HEK293 (cell line): Measurements from ENCODE around the gene PIP5K1C.

ENCODE experiments used
- CTCF ChIA-PET: fragments of 350-600 bp; formaldehyde crosslinking; extraction: SDS; loops from one replicate; lab custom pipeline; 2021; ENCODE audit warnings: antibody characterized with exemption; lab: Yijun Ruan, JAX
- POLR2A ChIA-PET: fragments of 300-600 bp; formaldehyde crosslinking; extraction: SDS; loops from one replicate; lab custom pipeline; 2020; ENCODE audit warnings: antibody characterized with exemption, inconsistent platforms; lab: Yijun Ruan, JAX
- H3K27ac ChIP-seq: fragments of 200-500 bp; sonication (Bioruptor generic); 2 replicates; pipeline ENCODE4 v1.5.1; 2014; ENCODE audit warnings: low read depth, low read length, control low read depth, inconsistent platforms; ENCODE audit errors: extremely low read depth
- H3K36me3 ChIP-seq, 2 experiments: fragments of 200-500 bp in 1 of 2; sonication (Bioruptor generic) in 1 of 2; 1 replicate in 1 of 2; 2 replicates in 1 of 2; pipeline ENCODE4 v1.5.1; 2014 to 2017; ENCODE audit warnings: inconsistent platforms in 2 of 2, low read length in 2 of 2; ENCODE audit not compliant: control insufficient read depth in 2 of 2, insufficient read depth in 1 of 2
- H3K4me1 ChIP-seq: fragments of 200-500 bp; sonication (Bioruptor generic); 2 replicates; pipeline ENCODE4 v1.5.1; 2014; ENCODE audit warnings: mild to moderate bottlenecking, low read length, inconsistent platforms; ENCODE audit not compliant: control insufficient read depth, insufficient read depth
- H3K4me3 ChIP-seq: 2 replicates; pipeline ENCODE4 v1.5.1; 2011; ENCODE audit warnings: low read depth, mild to moderate bottlenecking, control low read depth, low read length, moderate library complexity
- H3K9me3 ChIP-seq: fragments of 200-500 bp; sonication (Bioruptor generic); 2 replicates; pipeline ENCODE4 v1.5.1; 2014; ENCODE audit warnings: low read depth, low read length, inconsistent platforms; ENCODE audit not compliant: control insufficient read depth, insufficient read depth
- GFI1B ChIP-seq: fragments of 450-650 bp; formaldehyde crosslinking; IDR thresholded peaks from 2 replicates; pipeline ENCODE4 v1.5.1; 2016; ENCODE audit warnings: missing biosample characterization, missing genetic modification characterization
- GLI2 ChIP-seq: fragments of 450-650 bp; formaldehyde crosslinking; IDR thresholded peaks from 2 replicates; pipeline ENCODE4; 2017; ENCODE audit warnings: missing biosample characterization, missing genetic modification characterization, low read depth, borderline replicate concordance
- HOXC10 ChIP-seq: sonication (generic); formaldehyde crosslinking; IDR thresholded peaks from 2 replicates; pipeline ENCODE4 v1.8.1; 2023; ENCODE audit warnings: mild to moderate bottlenecking, missing genetic modification reagents
- KLF16 ChIP-seq: fragments of 450-650 bp; formaldehyde crosslinking; IDR thresholded peaks from 2 replicates; pipeline ENCODE4 v1.5.1; 2017; ENCODE audit warnings: missing biosample characterization, missing genetic modification characterization
- KLF9 ChIP-seq: fragments of 450-650 bp; formaldehyde crosslinking; IDR thresholded peaks from 2 replicates; pipeline ENCODE4 v1.5.1; 2016; ENCODE audit warnings: missing biosample characterization, missing genetic modification characterization, low read depth
- YY2 ChIP-seq: fragments of 450-650 bp; formaldehyde crosslinking; IDR thresholded peaks from 2 replicates; pipeline ENCODE4 v1.5.1; 2016; ENCODE audit warnings: missing biosample characterization, missing genetic modification characterization
- ZBTB1 ChIP-seq: fragments of 450-650 bp; formaldehyde crosslinking; IDR thresholded peaks from 2 replicates; pipeline ENCODE4 v1.5.1; 2016; ENCODE audit warnings: missing biosample characterization, missing genetic modification characterization
- ZBTB20 ChIP-seq: fragments of 450-650 bp; formaldehyde crosslinking; IDR thresholded peaks from 2 replicates; pipeline ENCODE4 v1.5.1; 2016; ENCODE audit warnings: missing biosample characterization, missing genetic modification characterization
- ZFHX2 ChIP-seq: fragments of 450-650 bp; formaldehyde crosslinking; conservative IDR thresholded peaks from 2 replicates; pipeline ENCODE4 v1.5.1; 2016; ENCODE audit warnings: missing biosample characterization, missing genetic modification characterization
- ZNF10 ChIP-seq: fragments of 450-650 bp; formaldehyde crosslinking; IDR thresholded peaks from 2 replicates; pipeline ENCODE4 v1.5.1; 2017; ENCODE audit warnings: missing biosample characterization, missing genetic modification characterization
- ZNF121 ChIP-seq: fragments of 450-650 bp; formaldehyde crosslinking; IDR thresholded peaks from 2 replicates; pipeline ENCODE4 v1.5.1; 2016; ENCODE audit warnings: missing biosample characterization, missing genetic modification characterization
- ZNF2 ChIP-seq: fragments of 450-650 bp; formaldehyde crosslinking; IDR thresholded peaks from 2 replicates; pipeline ENCODE4 v1.5.1; 2016; ENCODE audit warnings: missing biosample characterization, missing genetic modification characterization
- ZNF350 ChIP-seq: fragments of 450-650 bp; formaldehyde crosslinking; IDR thresholded peaks from 2 replicates; pipeline ENCODE4 v1.5.0; 2017; ENCODE audit warnings: missing biosample characterization, mild to moderate bottlenecking, missing genetic modification characterization
- ZNF37A ChIP-seq: fragments of 450-650 bp; IDR thresholded peaks from 2 replicates; pipeline ENCODE4 v1.5.1; 2018; ENCODE audit warnings: missing biosample characterization, missing genetic modification characterization
- ZNF391 ChIP-seq: fragments of 450-650 bp; formaldehyde crosslinking; IDR thresholded peaks from 2 replicates; pipeline ENCODE4 v1.5.1; 2016; ENCODE audit warnings: low read depth, missing biosample characterization, missing genetic modification characterization, borderline replicate concordance
- ZNF398 ChIP-seq: fragments of 450-650 bp; formaldehyde crosslinking; IDR thresholded peaks from 2 replicates; pipeline ENCODE4 v1.5.1; 2017; ENCODE audit warnings: missing biosample characterization, missing genetic modification characterization
- ZNF501 ChIP-seq: fragments of 450-650 bp; formaldehyde crosslinking; IDR thresholded peaks from 2 replicates; pipeline ENCODE4 v1.5.1; 2016; ENCODE audit warnings: missing biosample characterization, missing genetic modification characterization
- ZNF521 ChIP-seq: fragments of 450-650 bp; formaldehyde crosslinking; IDR thresholded peaks from 2 replicates; pipeline ENCODE4 v1.5.1; 2017; ENCODE audit warnings: missing biosample characterization, mild to moderate bottlenecking, missing genetic modification characterization
- ZNF555 ChIP-seq: fragments of 450-650 bp; formaldehyde crosslinking; conservative IDR thresholded peaks from 2 replicates; pipeline ENCODE4 v1.5.1; 2017; ENCODE audit warnings: missing biosample characterization, mild to moderate bottlenecking, missing genetic modification characterization, inconsistent platforms
- ZNF560 ChIP-seq: fragments of 450-650 bp; formaldehyde crosslinking; IDR thresholded peaks from 2 replicates; pipeline ENCODE4 v1.5.1; 2017; ENCODE audit warnings: missing biosample characterization, missing genetic modification characterization, borderline replicate concordance
- ZNF600 ChIP-seq: fragments of 450-650 bp; formaldehyde crosslinking; IDR thresholded peaks from 2 replicates; pipeline ENCODE4 v1.5.1; 2016; ENCODE audit warnings: missing biosample characterization, missing genetic modification characterization
- ZNF747 ChIP-seq: fragments of 450-650 bp; formaldehyde crosslinking; IDR thresholded peaks from 2 replicates; pipeline ENCODE4 v1.5.1; 2016; ENCODE audit warnings: missing biosample characterization, missing genetic modification characterization
- ZNF76 ChIP-seq: fragments of 450-650 bp; formaldehyde crosslinking; IDR thresholded peaks from 2 replicates; pipeline ENCODE4; 2016; ENCODE audit warnings: low read depth, missing biosample characterization, missing genetic modification characterization, borderline replicate concordance
- ZNF777 ChIP-seq: fragments of 450-650 bp; formaldehyde crosslinking; IDR thresholded peaks from 2 replicates; pipeline ENCODE4 v1.5.1; 2017; ENCODE audit warnings: missing biosample characterization, missing genetic modification characterization, borderline replicate concordance
- ZNF792 ChIP-seq: fragments of 450-650 bp; formaldehyde crosslinking; IDR thresholded peaks from 2 replicates; pipeline ENCODE4 v1.5.1; 2016; ENCODE audit warnings: missing biosample characterization, missing genetic modification characterization
- TF ChIP-seq, protein P1 (sequence below): fragments of 450-650 bp; formaldehyde crosslinking; IDR thresholded peaks from 2 replicates; pipeline ENCODE4 v1.5.1; 2016; ENCODE audit warnings: missing biosample characterization, missing genetic modification characterization
- TF ChIP-seq, protein P2 (sequence below): fragments of 450-650 bp; formaldehyde crosslinking; IDR thresholded peaks from 2 replicates; pipeline ENCODE4 v1.5.1; 2016; ENCODE audit warnings: missing biosample characterization, missing genetic modification characterization
- TF ChIP-seq, protein P3 (sequence below): fragments of 450-650 bp; formaldehyde crosslinking; IDR thresholded peaks from 2 replicates; pipeline ENCODE4 v1.5.0; 2017; ENCODE audit warnings: missing biosample characterization, missing genetic modification characterization, borderline replicate concordance
- TF ChIP-seq, protein P4 (sequence below): fragments of 450-650 bp; formaldehyde crosslinking; IDR thresholded peaks from 2 replicates; pipeline ENCODE4 v1.5.1; 2016; ENCODE audit warnings: missing biosample characterization, missing genetic modification characterization

The PIP5K1C gene

GRCh38 chr19:3589949-3590348 is 110.3 kb downstream of the PIP5K1C start:
- ChIA-PET POLR2A (no interaction called here), CTCF (no interaction called here)
- Histone ChIP-seq H3K27ac (no peak overlapping the region), H3K4me3 (no peak overlapping the region), H3K9me3 (no peaks in the 10 kb centered on the region), H3K4me1 (no peaks in the 10 kb centered on the region), H3K36me3 (no peaks in the 10 kb centered on the region)
- TF ChIP-seq ZNF792 (tag by site-specific recombination) (no peak), ZNF600 (tag by site-specific recombination) (no peak), ZBTB20 (tag by site-specific recombination) (no peak), ZNF2 (tag by site-specific recombination) (no peak), ZNF391 (tag by site-specific recombination) (no peak), YY2 (no peak), ZNF501 (tag by site-specific recombination) (no peak), ZBTB1 (tag by site-specific recombination) (no peak), HOXC10 (CRISPR knock-in tag) (no peak), ZFHX2 (no peak), ZNF777 (no peak), ZNF521 (no peak)
- TF ChIP-seq, protein P1, sequence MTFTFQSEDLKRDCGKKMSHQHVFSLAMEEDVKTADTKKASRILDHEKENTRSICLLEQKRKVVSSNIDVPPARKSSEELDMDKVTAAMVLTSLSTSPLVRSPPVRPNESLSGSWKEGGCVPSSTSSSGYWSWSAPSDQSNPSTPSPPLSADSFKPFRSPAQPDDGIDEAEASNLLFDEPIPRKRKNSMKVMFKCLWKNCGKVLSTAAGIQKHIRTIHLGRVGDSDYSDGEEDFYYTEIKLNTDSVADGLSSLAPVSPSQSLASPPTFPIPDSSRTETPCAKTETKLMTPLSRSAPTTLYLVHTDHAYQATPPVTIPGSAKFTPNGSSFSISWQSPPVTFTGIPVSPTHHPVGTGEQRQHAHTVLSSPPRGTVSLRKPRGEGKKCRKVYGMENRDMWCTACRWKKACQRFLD (tag by site-specific recombination): no peak
- TF ChIP-seq, protein P2, sequence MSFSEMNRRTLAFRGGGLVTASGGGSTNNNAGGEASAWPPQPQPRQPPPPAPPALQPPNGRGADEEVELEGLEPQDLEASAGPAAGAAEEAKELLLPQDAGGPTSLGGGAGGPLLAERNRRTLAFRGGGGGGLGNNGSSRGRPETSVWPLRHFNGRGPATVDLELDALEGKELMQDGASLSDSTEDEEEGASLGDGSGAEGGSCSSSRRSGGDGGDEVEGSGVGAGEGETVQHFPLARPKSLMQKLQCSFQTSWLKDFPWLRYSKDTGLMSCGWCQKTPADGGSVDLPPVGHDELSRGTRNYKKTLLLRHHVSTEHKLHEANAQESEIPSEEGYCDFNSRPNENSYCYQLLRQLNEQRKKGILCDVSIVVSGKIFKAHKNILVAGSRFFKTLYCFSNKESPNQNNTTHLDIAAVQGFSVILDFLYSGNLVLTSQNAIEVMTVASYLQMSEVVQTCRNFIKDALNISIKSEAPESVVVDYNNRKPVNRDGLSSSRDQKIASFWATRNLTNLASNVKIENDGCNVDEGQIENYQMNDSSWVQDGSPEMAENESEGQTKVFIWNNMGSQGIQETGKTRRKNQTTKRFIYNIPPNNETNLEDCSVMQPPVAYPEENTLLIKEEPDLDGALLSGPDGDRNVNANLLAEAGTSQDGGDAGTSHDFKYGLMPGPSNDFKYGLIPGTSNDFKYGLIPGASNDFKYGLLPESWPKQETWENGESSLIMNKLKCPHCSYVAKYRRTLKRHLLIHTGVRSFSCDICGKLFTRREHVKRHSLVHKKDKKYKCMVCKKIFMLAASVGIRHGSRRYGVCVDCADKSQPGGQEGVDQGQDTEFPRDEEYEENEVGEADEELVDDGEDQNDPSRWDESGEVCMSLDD (tag by site-specific recombination): no peak

DNA sequence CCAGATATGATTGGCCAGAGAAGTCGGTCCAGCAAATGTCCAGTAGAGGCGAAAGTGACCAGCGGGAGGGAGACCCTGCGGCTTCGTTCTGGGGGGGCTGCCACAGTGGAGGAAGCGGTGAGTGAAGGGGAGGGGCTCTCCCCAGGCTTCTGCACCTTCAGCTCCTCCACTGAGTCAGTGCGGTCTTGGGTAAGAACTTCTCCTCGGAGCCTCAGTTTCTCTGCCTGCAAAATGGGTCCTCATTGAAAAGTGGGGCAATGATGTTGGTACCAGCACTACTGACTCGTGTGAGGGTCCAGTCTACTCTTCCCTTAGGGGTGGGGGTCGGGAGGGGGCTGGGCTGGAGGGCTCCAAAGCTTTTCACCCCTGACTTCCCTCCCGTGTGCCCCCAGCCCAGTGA is 110.8 kb downstream of the PIP5K1C start:
- Histone ChIP-seq H3K9me3 (no peaks in the 10 kb centered on the region), H3K27ac (no peak overlapping the region), H3K36me3 (no peaks in the 10 kb centered on the region), H3K4me3 (no peak overlapping the region), H3K4me1 (no peaks in the 10 kb centered on the region)
- ChIA-PET POLR2A (no interaction called here), CTCF (interaction anchor here (0.6 kb wide), 1 partner anchor 14 kb away, joined by 3 read pairs; no protein-coding TSS in a partner anchor)
- TF ChIP-seq ZNF398 (tag by site-specific recombination) (no peak), ZNF37A (no peak), GFI1B (tag by site-specific recombination) (no peak), ZNF121 (tag by site-specific recombination) (no peak), ZNF10 (tag by site-specific recombination) (no peak), ZNF350 (no peak), ZNF76 (tag by site-specific recombination) (no peak), ZNF560 (tag by site-specific recombination) (no peak), ZNF555 (no peak), KLF9 (tag by site-specific recombination) (no peak), ZNF747 (tag by site-specific recombination) (no peak), KLF16 (tag by site-specific recombination) (no peak), ZNF501 (tag by site-specific recombination) (no peak), GLI2 (tag by site-specific recombination) (no peak)
- TF ChIP-seq, protein P3, sequence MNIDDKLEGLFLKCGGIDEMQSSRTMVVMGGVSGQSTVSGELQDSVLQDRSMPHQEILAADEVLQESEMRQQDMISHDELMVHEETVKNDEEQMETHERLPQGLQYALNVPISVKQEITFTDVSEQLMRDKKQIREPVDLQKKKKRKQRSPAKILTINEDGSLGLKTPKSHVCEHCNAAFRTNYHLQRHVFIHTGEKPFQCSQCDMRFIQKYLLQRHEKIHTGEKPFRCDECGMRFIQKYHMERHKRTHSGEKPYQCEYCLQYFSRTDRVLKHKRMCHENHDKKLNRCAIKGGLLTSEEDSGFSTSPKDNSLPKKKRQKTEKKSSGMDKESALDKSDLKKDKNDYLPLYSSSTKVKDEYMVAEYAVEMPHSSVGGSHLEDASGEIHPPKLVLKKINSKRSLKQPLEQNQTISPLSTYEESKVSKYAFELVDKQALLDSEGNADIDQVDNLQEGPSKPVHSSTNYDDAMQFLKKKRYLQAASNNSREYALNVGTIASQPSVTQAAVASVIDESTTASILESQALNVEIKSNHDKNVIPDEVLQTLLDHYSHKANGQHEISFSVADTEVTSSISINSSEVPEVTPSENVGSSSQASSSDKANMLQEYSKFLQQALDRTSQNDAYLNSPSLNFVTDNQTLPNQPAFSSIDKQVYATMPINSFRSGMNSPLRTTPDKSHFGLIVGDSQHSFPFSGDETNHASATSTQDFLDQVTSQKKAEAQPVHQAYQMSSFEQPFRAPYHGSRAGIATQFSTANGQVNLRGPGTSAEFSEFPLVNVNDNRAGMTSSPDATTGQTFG: no peak
- TF ChIP-seq, protein P4, sequence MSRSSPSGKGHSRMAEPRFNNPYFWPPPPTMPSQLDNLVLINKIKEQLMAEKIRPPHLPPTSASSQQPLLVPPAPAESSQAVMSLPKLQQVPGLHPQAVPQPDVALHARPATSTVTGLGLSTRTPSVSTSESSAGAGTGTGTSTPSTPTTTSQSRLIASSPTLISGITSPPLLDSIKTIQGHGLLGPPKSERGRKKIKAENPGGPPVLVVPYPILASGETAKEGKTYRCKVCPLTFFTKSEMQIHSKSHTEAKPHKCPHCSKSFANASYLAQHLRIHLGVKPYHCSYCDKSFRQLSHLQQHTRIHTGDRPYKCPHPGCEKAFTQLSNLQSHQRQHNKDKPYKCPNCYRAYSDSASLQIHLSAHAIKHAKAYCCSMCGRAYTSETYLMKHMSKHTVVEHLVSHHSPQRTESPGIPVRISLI (tag by site-specific recombination): no peak
